ENCODE results near the gene USP34.
"Not testable (repeated sequence)": the region's sequence is repeated elsewhere in the genome, so short reads cannot be mapped to it uniquely, and the experiment has no call there.

Gene USP34

GRCh38 chr2:61220768-61221167, 250.1 kb downstream of the USP34 start:
- in situ Hi-C loops (cut with HindIII; ENCODE audit: low pct_unique_long_range_greater_than_20kb, low sequenced_read_pairs), result no loop called here

GRCh38 chr2:61218817-61219170, 252.1 kb downstream of the USP34 start:
- no peak for DNase-seq (ENCODE audit: low read depth in 1 of 2, low spot score in 1 of 2)
- no peak for TF ChIP-seq JUND (IDR thresholded peaks at IDR 0.05; ENCODE audit: low read depth)
- in situ Hi-C loops (cut with HindIII; ENCODE audit: low pct_unique_long_range_greater_than_20kb, low sequenced_read_pairs), result no loop called here

More at GRCh38 chr2:61220768-61221167, 250.1 kb downstream of the USP34 start:
- TF ChIP-seq JUND (IDR thresholded peaks at IDR 0.05; ENCODE audit: low read depth), result no peak
- no peak for DNase-seq (ENCODE audit: low read depth in 1 of 2, low spot score in 1 of 2)

GRCh38 chr2:61218076-61218816, 252.6 kb downstream of the USP34 start:
- no peak for DNase-seq (ENCODE audit: low read depth in 1 of 2, low spot score in 1 of 2)
- no peak for TF ChIP-seq JUND (IDR thresholded peaks at IDR 0.05; ENCODE audit: low read depth)
- in situ Hi-C loops (cut with HindIII; ENCODE audit: low pct_unique_long_range_greater_than_20kb, low sequenced_read_pairs), result no loop called here

- no peak for DNase-seq (ENCODE audit: low read depth in 1 of 2, low spot score in 1 of 2)
- TF ChIP-seq JUND (IDR thresholded peaks at IDR 0.05; ENCODE audit: low read depth), result no peak
- in situ Hi-C loops (cut with HindIII; ENCODE audit: low pct_unique_long_range_greater_than_20kb, low sequenced_read_pairs), result no loop called here
Observed at GRCh38 chr2:61214171-61214570, 256.7 kb downstream of the USP34 start.

- no peak for TF ChIP-seq JUND (IDR thresholded peaks at IDR 0.05; ENCODE audit: low read depth)
- DNase-seq (ENCODE audit: low read depth in 1 of 2, low spot score in 1 of 2), result no peak
- in situ Hi-C loops (cut with HindIII; ENCODE audit: low pct_unique_long_range_greater_than_20kb, low sequenced_read_pairs), result no loop called here
Observed at GRCh38 chr2:61210332-61210981, 260.4 kb downstream of the USP34 start.

GRCh38 chr2:61205132-61205531, 265.8 kb downstream of the USP34 start:
- in situ Hi-C loops (cut with HindIII; ENCODE audit: low pct_unique_long_range_greater_than_20kb, low sequenced_read_pairs), result no loop called here
- TF ChIP-seq JUND (IDR thresholded peaks at IDR 0.05; ENCODE audit: low read depth), result no peak

GRCh38 chr2:61196671-61197070, 274.2 kb downstream of the USP34 start:
- TF ChIP-seq JUND (IDR thresholded peaks at IDR 0.05; ENCODE audit: low read depth), result no peak
- DNase-seq (ENCODE audit: low read depth in 1 of 2, low spot score in 1 of 2), result no peak
- in situ Hi-C loops (cut with HindIII; ENCODE audit: low pct_unique_long_range_greater_than_20kb, low sequenced_read_pairs), result no loop called here

More at GRCh38 chr2:61205132-61205531, 265.8 kb downstream of the USP34 start:
- no peak for DNase-seq (ENCODE audit: low read depth in 1 of 2, low spot score in 1 of 2)

GRCh38 chr2:61194646-61195045, 276.2 kb downstream of the USP34 start:
- in situ Hi-C loops (cut with HindIII; ENCODE audit: low pct_unique_long_range_greater_than_20kb, low sequenced_read_pairs); DNase-seq (ENCODE audit: low read depth in 1 of 2, low spot score in 1 of 2): not testable (repeated sequence)

GRCh38 chr2:61193670-61194561, 277.0 kb downstream of the USP34 start:
- in situ Hi-C loops (cut with HindIII; ENCODE audit: low pct_unique_long_range_greater_than_20kb, low sequenced_read_pairs), result no loop called here
- DNase-seq (ENCODE audit: low read depth in 1 of 2, low spot score in 1 of 2), result no peak

GRCh38 chr2:61187085-61187484, 283.8 kb downstream of the USP34 start:
- no peak for DNase-seq (ENCODE audit: low read depth in 1 of 2, low spot score in 1 of 2)
- in situ Hi-C loops (cut with HindIII; ENCODE audit: low pct_unique_long_range_greater_than_20kb, low sequenced_read_pairs), result no loop called here
- no peak for TF ChIP-seq JUND (IDR thresholded peaks at IDR 0.05; ENCODE audit: low read depth)

More at GRCh38 chr2:61193670-61194561, 277.0 kb downstream of the USP34 start:
- TF ChIP-seq JUND (IDR thresholded peaks at IDR 0.05; ENCODE audit: low read depth), result no peak

GRCh38 chr2:61185231-61185728, 285.6 kb downstream of the USP34 start:
- no peak for TF ChIP-seq JUND (IDR thresholded peaks at IDR 0.05; ENCODE audit: low read depth)
- no peak for DNase-seq (ENCODE audit: low read depth in 1 of 2, low spot score in 1 of 2)
- in situ Hi-C loops (cut with HindIII; ENCODE audit: low pct_unique_long_range_greater_than_20kb, low sequenced_read_pairs), result no loop called here

GRCh38 chr2:61184263-61184662, 286.6 kb downstream of the USP34 start:
- no peak for DNase-seq (ENCODE audit: low read depth in 1 of 2, low spot score in 1 of 2)
- in situ Hi-C loops (cut with HindIII; ENCODE audit: low pct_unique_long_range_greater_than_20kb, low sequenced_read_pairs), result no loop called here
- no peak for TF ChIP-seq JUND (IDR thresholded peaks at IDR 0.05; ENCODE audit: low read depth)

Data from T47D (cell line).